GM12878 (cell line): ENCODE data around the gene ARHGEF10L. TPM values are rescaled to one million over a fixed set of nuclear protein-coding genes. Genes with fewer than 3 reads are reported as not detected.

Experiments used
- ATAC-seq: fragments of 200-7000 bp; cut with Tn5 transposase; 3 replicates; pipeline ENCODE4 v1.9.1; 2020; ENCODE audit warnings: mild to moderate bottlenecking, moderate library complexity
- BruUV-seq: library from RNA; stranded (reverse); fragments of 400-500 nt; replicated peaks from 2 replicates; lab custom pipeline; 2021; lab: Mats Ljungman, UMichigan
- CTCF ChIA-PET: fragments of 300-600 bp; sonication (Branson Sonifier 250); formaldehyde crosslinking; extraction: SDS; loops from one replicate; lab custom pipeline; 2021; ENCODE audit warnings: inconsistent platforms; lab: Yijun Ruan, JAX
- POLR2A ChIA-PET: fragments of 350-600 bp; formaldehyde crosslinking; extraction: SDS; loops from one replicate; lab custom pipeline; 2021; ENCODE audit warnings: inconsistent platforms; lab: Charles Lee
- RAD21 ChIA-PET: fragments of 300-600 bp; sonication (Branson Sonifier 250); formaldehyde crosslinking; loops from one replicate; lab custom pipeline; 2023; ENCODE audit warnings: antibody characterized with exemption; ENCODE audit not compliant: unreplicated experiment; lab: Charles Lee
- SMC1A ChIA-PET: fragments of 300-600 bp; sonication (Branson Sonifier 250); formaldehyde crosslinking; loops from one replicate; lab custom pipeline; 2023; ENCODE audit not compliant: unreplicated experiment, uncharacterized antibody; lab: Charles Lee
- DNase-seq: peaks from one replicate; pipeline ENCODE4 v3.0.0-alpha.2; 2011; ENCODE audit warnings: low read depth, low spot score
- FAIRE-seq: peaks from 3 replicates; lab custom pipeline; 2011; peaks lifted over from hg19 to GRCh38; lab: Jason Lieb, UNC
- H2AFZ ChIP-seq: 2 replicates; pipeline ENCODE4 v1.6.0; 2011; ENCODE audit warnings: low read depth, low read length, control low read depth; ENCODE audit not compliant: control insufficient read depth
- H3K27ac ChIP-seq: 2 replicates; pipeline ENCODE4 v1.5.1; 2011; ENCODE audit warnings: control low read depth; ENCODE audit not compliant: control insufficient read depth, insufficient read depth
- H3K27me3 ChIP-seq, 2 experiments: replicated peaks in 1 of 2; 2 replicates each; pipeline versions ENCODE4 v1.6.0 to v1.6.1; 2011; ENCODE audit warnings: low read length in 1 of 2; ENCODE audit not compliant: control insufficient read depth in 2 of 2, insufficient read depth in 2 of 2
- H3K36me3 ChIP-seq, 2 experiments: 2 replicates each; pipeline ENCODE4 v1.5.1; 2011; ENCODE audit warnings: low read length in 1 of 2; ENCODE audit not compliant: control insufficient read depth in 2 of 2, insufficient read depth in 2 of 2
- H3K4me1 ChIP-seq: 2 replicates; pipeline ENCODE4 v1.6.1; 2011; ENCODE audit warnings: mild to moderate bottlenecking, low read length, moderate library complexity, mixed read lengths; ENCODE audit not compliant: control insufficient read depth, insufficient read depth
- H3K4me2 ChIP-seq: 2 replicates; pipeline ENCODE4 v1.6.0; 2011; ENCODE audit warnings: control low read depth; ENCODE audit not compliant: control insufficient read depth, insufficient read depth
- H3K4me3 ChIP-seq: fragments of 200-600 bp; sonication (generic); 2 replicates; pipeline ENCODE4 v1.5.1; 2016
- H3K79me2 ChIP-seq: 2 replicates; pipeline ENCODE4 v1.6.0; 2011; ENCODE audit warnings: low read length; ENCODE audit not compliant: control insufficient read depth, insufficient read depth
- H3K9ac ChIP-seq: 2 replicates; pipeline ENCODE4 v1.8.0; 2011; ENCODE audit warnings: low read length, control low read depth, mixed read lengths; ENCODE audit not compliant: control insufficient read depth, insufficient read depth
- H3K9me3 ChIP-seq: replicated peaks from 3 replicates; pipeline ENCODE4 v1.5.1; 2011; ENCODE audit warnings: mild to moderate bottlenecking, low read length; ENCODE audit not compliant: control insufficient read depth, insufficient read depth
- H4K20me1 ChIP-seq: 2 replicates; pipeline ENCODE4 v1.6.0; 2011; ENCODE audit not compliant: control insufficient read depth, insufficient read depth
- BMI1 ChIP-seq: fragments of 450-650 bp; IDR thresholded peaks from 2 replicates; pipeline ENCODE4 v1.6.1; 2016; ENCODE audit warnings: mild to moderate bottlenecking, moderate library complexity, borderline replicate concordance
- CBFB ChIP-seq: IDR thresholded peaks from 2 replicates; pipeline ENCODE4 v1.6.1; 2016; ENCODE audit warnings: antibody characterized with exemption, low read depth
- CREB1 ChIP-seq: IDR thresholded peaks from 2 replicates; pipeline ENCODE4 v1.6.1; 2012; ENCODE audit warnings: low read depth, mild to moderate bottlenecking, inconsistent platforms
- EP300 ChIP-seq, 2 experiments: fragments of 150-350 bp in 1 of 2; IDR thresholded peaks; 2 replicates each; pipeline ENCODE4 v1.6.1; 2011 to 2012; ENCODE audit warnings: low read depth in 2 of 2, low read length in 2 of 2, borderline replicate concordance in 1 of 2, improper control_type of control experiment in 1 of 2, inconsistent platforms in 1 of 2; ENCODE audit not compliant: control insufficient read depth in 1 of 2
- ETV6 ChIP-seq, 2 experiments: fragments of 450-650 bp in 1 of 2; IDR thresholded peaks in 1 of 2; conservative IDR thresholded peaks in 1 of 2; 2 replicates each; pipeline ENCODE4 v1.6.1; 2014; ENCODE audit warnings: antibody characterized with exemption in 1 of 2, borderline replicate concordance in 1 of 2, low read depth in 1 of 2, mild to moderate bottlenecking in 1 of 2, moderate library complexity in 1 of 2
- IRF4 ChIP-seq: IDR thresholded peaks from 2 replicates; pipeline ENCODE4 v1.6.1; 2011; ENCODE audit warnings: low read depth, low read length
- JUND ChIP-seq: IDR thresholded peaks from 2 replicates; pipeline ENCODE4 v1.6.1; 2012; ENCODE audit warnings: low read depth, mild to moderate bottlenecking, low read length, improper control_type of control experiment, moderate library complexity
- RAD21 ChIP-seq: IDR thresholded peaks from 2 replicates; pipeline ENCODE4 v1.6.1; 2011; ENCODE audit warnings: mild to moderate bottlenecking, low read depth, low read length, moderate library complexity; ENCODE audit not compliant: insufficient read depth
- SREBF1 ChIP-seq: IDR thresholded peaks from 2 replicates; pipeline ENCODE4 v1.6.1; 2012; ENCODE audit warnings: mild to moderate bottlenecking, low read length
- WRNIP1 ChIP-seq: IDR thresholded peaks from 2 replicates; pipeline ENCODE4 v1.6.1; 2011; ENCODE audit warnings: low read depth, low read length, improper control_type of control experiment, borderline replicate concordance
- WGBS: methylation state at CpG from one replicate; pipeline ENCODE4 v1.1.6; 2016; ENCODE audit warnings: low lambda C conversion rate; ENCODE audit not compliant: insufficient replicate concordance, insufficient coverage; ENCODE audit errors: missing lambda C conversion rate; 5-methylcytosine and 5-hydroxymethylcytosine counted together
- in situ Hi-C: fragments of 300-500 bp; cut with MboI; formaldehyde crosslinking; loops from 9 replicates; pipeline ENCODE4 v1.14.3; 2018; ENCODE audit warnings: mixed read lengths
- intact Hi-C: fragments of 100-400 bp; cut with micrococcal nuclease; formaldehyde crosslinking; loops from one replicate; pipeline ENCODE4 v1.14.2; 2022; ENCODE audit not compliant: unreplicated experiment
- polyA plus RNA-seq, 11 experiments: library from polyadenylated mRNA; depleted of rRNA in 4 of 11; unstranded in 6 of 11; stranded (reverse) in 5 of 11; fragments of >200 nt; fragmentation: Nextera tagmentation in 4 of 11; fragmentation: Illumina TruSeq in 1 of 11; extraction: Ambion mirVana in 4 of 11; extraction: Trizol in 1 of 11; gene quantifications; 1 replicate in 1 of 11; 2 replicates in 10 of 11; pipeline versions ENCODE4 v1.2.1 to v1.2.3, GENCODE V29; 2011 to 2016; ENCODE audit warnings: inconsistent platforms in 2 of 11, missing spikeins in 2 of 11, low read depth in 1 of 11
- total RNA-seq, 4 experiments: library from RNA; depleted of rRNA in 3 of 4; stranded (reverse); fragments of >200 nt in 3 of 4; fragmentation: Illumina TruSeq in 1 of 4; extraction: Trizol in 1 of 4; gene quantifications; 2 replicates each; pipeline versions ENCODE4 v1.2.1 to v1.2.3, GENCODE V29; 2013 to 2021
- TF ChIP-seq, protein P1 (sequence below): fragments of 450-650 bp; IDR thresholded peaks from 2 replicates; pipeline ENCODE4 v1.6.1; 2018; ENCODE audit warnings: borderline replicate concordance, mild to moderate bottlenecking; ENCODE audit not compliant: partially characterized antibody
- TF ChIP-seq, protein P2 (sequence below): IDR thresholded peaks from 2 replicates; pipeline ENCODE4 v1.6.1; 2012; ENCODE audit warnings: low read depth, low read length, improper control_type of control experiment
- TF ChIP-seq, protein P3 (sequence below): fragments of 450-650 bp; formaldehyde crosslinking; IDR thresholded peaks from 2 replicates; pipeline ENCODE4 v1.4.0; 2020; ENCODE audit warnings: mild to moderate bottlenecking, moderate library complexity

ARHGEF10L gene
- total and polyA plus RNA-seq, 10 of the 15 experiments (the other 5 are each of a cell fraction or from before 2014, with no cell fraction given) = 0.05 to 0.94 (median 0.28) TPM; not detected in 2

DNA sequence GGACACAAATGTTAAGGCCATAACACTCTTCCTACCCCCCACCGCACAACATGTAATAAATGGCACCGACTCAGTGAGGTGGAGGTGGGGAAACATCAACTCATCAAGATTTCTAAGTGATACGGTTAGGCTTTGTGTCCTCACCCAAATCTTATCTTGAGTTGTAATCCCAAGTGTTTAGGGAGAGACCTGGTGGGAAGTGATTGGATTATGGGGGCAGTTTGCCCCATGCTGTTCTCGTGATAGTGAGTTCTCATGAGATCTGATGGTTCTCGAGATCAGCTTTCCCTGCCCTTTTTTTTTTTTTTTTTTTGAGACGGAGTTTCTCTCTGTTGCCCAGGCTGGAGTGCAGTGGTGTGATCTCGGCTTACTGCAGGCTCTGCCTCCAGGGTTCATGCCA lies 164.7 kb downstream of the ARHGEF10L start:
- CTCF ChIA-PET = no interaction called here
- RAD21 ChIA-PET = no interaction called here
- 34% methylated on average over 6 of the region's 7 CpGs for WGBS
- Histone ChIP-seq H3K27ac (no peak overlapping the region), H3K9me3 (no peaks in the 10 kb centered on the region), H3K27me3 (no peaks in the 10 kb centered on the region; a peak in 2 of 4 replicates), H3K79me2 (no peaks in the 10 kb centered on the region)
- SMC1A ChIA-PET = no interaction called here
- no peak for TF ChIP-seq IRF4
- TF ChIP-seq, protein P1, sequence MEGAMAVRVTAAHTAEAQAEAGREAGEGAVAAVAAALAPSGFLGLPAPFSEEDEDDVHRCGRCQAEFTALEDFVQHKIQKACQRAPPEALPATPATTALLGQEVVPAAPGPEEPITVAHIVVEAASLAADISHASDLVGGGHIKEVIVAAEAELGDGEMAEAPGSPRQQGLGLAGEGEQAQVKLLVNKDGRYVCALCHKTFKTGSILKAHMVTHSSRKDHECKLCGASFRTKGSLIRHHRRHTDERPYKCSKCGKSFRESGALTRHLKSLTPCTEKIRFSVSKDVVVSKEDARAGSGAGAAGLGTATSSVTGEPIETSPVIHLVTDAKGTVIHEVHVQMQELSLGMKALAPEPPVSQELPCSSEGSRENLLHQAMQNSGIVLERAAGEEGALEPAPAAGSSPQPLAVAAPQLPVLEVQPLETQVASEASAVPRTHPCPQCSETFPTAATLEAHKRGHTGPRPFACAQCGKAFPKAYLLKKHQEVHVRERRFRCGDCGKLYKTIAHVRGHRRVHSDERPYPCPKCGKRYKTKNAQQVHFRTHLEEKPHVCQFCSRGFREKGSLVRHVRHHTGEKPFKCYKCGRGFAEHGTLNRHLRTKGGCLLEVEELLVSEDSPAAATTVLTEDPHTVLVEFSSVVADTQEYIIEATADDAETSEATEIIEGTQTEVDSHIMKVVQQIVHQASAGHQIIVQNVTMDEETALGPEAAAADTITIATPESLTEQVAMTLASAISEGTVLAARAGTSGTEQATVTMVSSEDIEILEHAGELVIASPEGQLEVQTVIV = no peak
- TF ChIP-seq WRNIP1 = no peak
- no peak for TF ChIP-seq ETV6 (conservative IDR thresholded peaks at IDR 0.05 in 1 of 2, IDR thresholded peaks at IDR 0.05 in 1 of 2; ENCODE audit: borderline replicate concordance in 1 of 2, low read depth in 1 of 2)
- TF ChIP-seq, protein P2, sequence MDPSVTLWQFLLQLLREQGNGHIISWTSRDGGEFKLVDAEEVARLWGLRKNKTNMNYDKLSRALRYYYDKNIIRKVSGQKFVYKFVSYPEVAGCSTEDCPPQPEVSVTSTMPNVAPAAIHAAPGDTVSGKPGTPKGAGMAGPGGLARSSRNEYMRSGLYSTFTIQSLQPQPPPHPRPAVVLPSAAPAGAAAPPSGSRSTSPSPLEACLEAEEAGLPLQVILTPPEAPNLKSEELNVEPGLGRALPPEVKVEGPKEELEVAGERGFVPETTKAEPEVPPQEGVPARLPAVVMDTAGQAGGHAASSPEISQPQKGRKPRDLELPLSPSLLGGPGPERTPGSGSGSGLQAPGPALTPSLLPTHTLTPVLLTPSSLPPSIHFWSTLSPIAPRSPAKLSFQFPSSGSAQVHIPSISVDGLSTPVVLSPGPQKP = no peak
- TF ChIP-seq CREB1 = no peak
- no peak for TF ChIP-seq JUND
- no peak for TF ChIP-seq CBFB
- no peak for TF ChIP-seq BMI1
- TF ChIP-seq SREBF1 = no peak
- TF ChIP-seq, protein P3, sequence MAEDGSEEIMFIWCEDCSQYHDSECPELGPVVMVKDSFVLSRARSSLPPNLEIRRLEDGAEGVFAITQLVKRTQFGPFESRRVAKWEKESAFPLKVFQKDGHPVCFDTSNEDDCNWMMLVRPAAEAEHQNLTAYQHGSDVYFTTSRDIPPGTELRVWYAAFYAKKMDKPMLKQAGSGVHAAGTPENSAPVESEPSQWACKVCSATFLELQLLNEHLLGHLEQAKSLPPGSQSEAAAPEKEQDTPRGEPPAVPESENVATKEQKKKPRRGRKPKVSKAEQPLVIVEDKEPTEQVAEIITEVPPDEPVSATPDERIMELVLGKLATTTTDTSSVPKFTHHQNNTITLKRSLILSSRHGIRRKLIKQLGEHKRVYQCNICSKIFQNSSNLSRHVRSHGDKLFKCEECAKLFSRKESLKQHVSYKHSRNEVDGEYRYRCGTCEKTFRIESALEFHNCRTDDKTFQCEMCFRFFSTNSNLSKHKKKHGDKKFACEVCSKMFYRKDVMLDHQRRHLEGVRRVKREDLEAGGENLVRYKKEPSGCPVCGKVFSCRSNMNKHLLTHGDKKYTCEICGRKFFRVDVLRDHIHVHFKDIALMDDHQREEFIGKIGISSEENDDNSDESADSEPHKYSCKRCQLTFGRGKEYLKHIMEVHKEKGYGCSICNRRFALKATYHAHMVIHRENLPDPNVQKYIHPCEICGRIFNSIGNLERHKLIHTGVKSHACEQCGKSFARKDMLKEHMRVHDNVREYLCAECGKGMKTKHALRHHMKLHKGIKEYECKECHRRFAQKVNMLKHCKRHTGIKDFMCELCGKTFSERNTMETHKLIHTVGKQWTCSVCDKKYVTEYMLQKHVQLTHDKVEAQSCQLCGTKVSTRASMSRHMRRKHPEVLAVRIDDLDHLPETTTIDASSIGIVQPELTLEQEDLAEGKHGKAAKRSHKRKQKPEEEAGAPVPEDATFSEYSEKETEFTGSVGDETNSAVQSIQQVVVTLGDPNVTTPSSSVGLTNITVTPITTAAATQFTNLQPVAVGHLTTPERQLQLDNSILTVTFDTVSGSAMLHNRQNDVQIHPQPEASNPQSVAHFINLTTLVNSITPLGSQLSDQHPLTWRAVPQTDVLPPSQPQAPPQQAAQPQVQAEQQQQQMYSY (CRISPR knock-in tag) = no peak
- TF ChIP-seq RAD21 = no peak
- TF ChIP-seq EP300 (IDR thresholded peaks at IDR 0.05; ENCODE audit: borderline replicate concordance in 1 of 2, control insufficient read depth in 1 of 2, low read depth in 2 of 2, low read length in 2 of 2) = no peak
- TF ChIP-seq, all 136 proteins: peak for 0
- BruUV-seq = no TSS peak
- Histone ChIP-seq H3K4me2 (no peak overlapping the region), H4K20me1 (no peaks in the 10 kb centered on the region), H3K4me1 (no peaks in the 10 kb centered on the region), H2AFZ (no peak overlapping the region), H3K4me3 (no peak overlapping the region), H3K36me3 (no peaks in the 10 kb centered on the region), H3K9ac (no peak overlapping the region)
- POLR2A ChIA-PET = no interaction called here
- FAIRE-seq (no peak), DNase-seq (no peak), ATAC-seq (no peak)
- intact Hi-C loops (no loop called here), in situ Hi-C loops (no loop called here)
